HG03565 (cell line): ENCODE data around the gene NPY2R.

ENCODE experiments used
- ATAC-seq: cut with Tn5 transposase; IDR thresholded peaks from one replicate; pipeline ENCODE4 v1.9.1; 2021; ENCODE audit warnings: mild to moderate bottlenecking, moderate library complexity; ENCODE audit not compliant: unreplicated experiment

The NPY2R gene, protein sequence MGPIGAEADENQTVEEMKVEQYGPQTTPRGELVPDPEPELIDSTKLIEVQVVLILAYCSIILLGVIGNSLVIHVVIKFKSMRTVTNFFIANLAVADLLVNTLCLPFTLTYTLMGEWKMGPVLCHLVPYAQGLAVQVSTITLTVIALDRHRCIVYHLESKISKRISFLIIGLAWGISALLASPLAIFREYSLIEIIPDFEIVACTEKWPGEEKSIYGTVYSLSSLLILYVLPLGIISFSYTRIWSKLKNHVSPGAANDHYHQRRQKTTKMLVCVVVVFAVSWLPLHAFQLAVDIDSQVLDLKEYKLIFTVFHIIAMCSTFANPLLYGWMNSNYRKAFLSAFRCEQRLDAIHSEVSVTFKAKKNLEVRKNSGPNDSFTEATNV

DNA sequence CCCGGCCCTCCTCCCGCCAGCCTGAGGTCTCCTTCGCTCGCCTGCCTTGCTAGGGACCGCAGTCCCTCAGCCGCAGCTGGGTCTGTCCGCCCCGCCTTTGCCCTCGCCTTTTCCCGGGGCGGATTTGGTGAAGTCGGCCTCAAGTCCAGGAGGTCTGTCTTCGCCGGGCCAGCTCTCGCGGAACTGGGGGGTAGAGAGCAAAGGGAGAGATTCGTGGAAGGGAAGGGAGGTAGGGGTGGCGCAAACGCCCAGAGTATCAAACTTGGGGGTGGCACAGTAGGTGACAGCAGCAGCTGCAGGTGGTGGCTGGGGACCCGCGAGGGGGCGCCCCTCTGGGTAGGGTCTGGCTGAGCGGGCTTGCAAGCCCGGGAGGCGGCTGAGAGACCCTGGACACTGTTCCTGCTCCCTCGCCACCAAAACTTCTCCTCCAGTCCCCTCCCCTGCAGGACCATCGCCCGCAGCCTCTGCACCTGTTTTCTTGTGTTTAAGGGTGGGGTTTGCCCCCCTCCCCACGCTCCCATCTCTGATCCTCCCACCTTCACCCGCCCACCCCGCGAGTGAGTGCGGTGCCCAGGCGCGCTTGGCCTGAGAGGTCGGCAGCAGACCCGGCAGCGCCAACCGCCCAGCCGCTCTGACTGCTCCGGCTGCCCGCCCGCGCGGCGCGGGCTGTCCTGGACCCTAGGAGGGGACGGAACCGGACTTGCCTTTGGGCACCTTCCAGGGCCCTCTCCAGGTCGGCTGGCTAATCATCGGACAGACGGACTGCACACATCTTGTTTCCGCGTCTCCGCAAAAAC is at the start of gene NPY2R:
NPY2R (plus strand) TSS at position 379 of the 797 bp plus-strand sequence. CDS start 5,304 bp downstream, outside the sequence.
- no peak for ATAC-seq

DNA sequence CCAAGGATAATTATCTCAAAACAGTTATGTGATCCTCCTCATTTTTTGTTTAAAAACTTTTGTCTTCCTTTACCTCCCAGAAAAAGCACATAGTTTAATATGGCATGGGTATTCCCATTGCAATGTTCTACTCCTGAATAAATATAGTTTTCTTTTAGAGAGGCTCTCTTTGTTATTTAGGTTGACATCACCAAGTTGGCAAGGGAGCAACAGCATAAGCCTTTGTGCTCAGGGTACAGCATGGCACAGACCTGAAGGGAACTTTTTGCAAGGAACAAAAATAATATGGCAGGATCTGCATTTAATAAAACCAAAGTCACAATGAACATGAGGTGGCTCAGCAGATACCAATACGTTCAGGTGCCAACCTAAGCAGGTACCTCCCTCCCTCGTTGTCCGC is 47.1 kb upstream of the NPY2R start:
- ATAC-seq: no peak

- no peak for ATAC-seq
Measured at GRCh38 chr4:155164718-155165117, 43.7 kb upstream of the NPY2R start.

- no peak for ATAC-seq
Measured at GRCh38 chr4:155170569-155170968, 37.9 kb upstream of the NPY2R start.

DNA sequence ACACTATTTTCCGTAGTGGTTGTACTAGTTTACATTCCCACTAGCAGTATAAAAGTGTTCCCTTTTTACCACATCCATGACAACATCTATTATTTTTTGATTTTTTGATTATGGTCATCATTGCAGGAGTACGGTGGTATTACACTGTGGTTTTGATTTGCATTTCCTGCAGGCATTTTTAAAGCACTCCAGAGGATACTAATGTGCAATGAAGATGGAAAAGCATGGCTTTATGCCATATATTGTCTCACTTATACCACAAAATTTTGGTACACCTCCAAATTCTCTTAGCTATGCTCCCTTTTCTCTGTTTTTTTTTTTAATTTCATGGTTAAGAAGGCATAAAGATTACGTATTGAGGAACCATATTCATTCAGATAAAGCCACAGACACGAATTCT is 35.1 kb upstream of the NPY2R start:
- no peak for ATAC-seq

DNA sequence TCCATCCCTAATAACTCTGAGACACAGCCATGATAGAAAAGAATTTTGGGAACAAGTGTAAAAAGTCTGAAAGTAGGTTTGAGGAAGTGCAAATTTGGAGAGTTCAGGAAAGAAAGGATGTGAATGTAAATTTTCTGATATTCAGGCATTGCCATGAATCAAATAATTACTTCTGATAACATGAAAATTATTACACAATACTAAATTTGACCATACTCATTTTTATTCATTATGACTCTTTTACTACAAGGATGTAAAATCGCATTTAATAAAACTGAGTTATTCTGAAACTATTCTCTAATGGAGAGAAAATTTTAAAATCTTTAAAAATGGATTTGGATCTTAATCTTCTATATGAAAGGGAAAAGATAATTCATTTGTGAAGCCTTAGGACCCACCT is 33.8 kb upstream of the NPY2R start:
- no peak for ATAC-seq

- no peak for ATAC-seq
Measured at GRCh38 chr4:155179216-155179615, 29.2 kb upstream of the NPY2R start.

DNA sequence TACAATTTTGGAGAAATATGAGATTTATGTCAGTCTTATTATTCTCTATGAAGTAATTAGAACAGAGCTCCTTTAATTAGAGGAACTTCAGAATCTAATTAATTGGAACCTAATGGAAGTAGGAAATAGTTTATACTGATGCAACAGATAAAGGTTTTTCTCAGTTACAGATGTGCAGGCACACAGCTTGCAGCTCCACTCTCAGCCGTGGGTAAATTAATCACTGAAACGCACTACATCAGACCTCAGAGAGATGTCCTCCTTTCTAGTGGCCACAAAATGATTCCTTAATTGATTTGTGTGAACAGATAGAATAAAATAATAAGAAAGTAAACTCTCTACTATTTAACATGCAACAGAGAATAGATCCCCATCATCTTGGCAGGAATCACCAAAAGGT is 21.5 kb upstream of the NPY2R start:
- no peak for ATAC-seq

- ATAC-seq: no peak
Measured at GRCh38 chr4:155187989-155188388, 20.4 kb upstream of the NPY2R start.

DNA sequence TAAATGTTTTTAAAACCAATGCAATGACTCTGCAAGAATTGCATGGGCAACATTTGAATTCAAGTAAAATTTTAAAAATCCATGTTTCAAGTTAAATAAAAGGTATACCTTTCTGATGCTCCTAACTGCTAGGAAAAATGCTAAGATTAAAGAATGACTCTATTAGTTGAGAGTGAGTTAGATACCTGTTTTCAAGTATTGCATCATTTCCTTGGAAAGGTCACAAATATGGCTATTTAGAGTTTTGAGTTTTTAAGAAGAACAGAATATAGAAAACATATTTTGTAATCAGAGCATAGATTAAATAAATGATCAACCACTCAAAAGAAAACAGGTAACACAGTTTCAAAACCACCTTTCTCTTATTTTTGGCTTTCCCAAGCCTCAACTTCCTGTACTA is 18.3 kb upstream of the NPY2R start:
- no peak for ATAC-seq

DNA sequence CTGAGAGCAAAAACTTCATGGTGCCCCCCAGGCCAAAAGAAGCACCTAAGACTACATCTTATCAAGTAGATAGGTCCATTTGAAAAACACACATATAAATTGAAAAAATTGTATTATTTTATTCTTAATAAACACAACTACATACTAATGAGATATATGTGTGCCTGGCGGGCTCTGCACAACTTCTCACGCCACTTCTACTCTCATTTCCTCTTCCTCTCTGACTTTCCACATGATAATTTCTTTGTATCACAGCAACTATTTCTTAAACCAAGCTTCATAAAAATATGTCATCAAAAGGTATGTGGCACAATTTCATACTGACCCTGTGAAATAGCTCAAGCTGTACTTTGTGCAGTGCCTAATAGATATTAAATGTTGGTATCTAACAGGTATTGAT is 10.7 kb upstream of the NPY2R start:
- no peak for ATAC-seq

DNA sequence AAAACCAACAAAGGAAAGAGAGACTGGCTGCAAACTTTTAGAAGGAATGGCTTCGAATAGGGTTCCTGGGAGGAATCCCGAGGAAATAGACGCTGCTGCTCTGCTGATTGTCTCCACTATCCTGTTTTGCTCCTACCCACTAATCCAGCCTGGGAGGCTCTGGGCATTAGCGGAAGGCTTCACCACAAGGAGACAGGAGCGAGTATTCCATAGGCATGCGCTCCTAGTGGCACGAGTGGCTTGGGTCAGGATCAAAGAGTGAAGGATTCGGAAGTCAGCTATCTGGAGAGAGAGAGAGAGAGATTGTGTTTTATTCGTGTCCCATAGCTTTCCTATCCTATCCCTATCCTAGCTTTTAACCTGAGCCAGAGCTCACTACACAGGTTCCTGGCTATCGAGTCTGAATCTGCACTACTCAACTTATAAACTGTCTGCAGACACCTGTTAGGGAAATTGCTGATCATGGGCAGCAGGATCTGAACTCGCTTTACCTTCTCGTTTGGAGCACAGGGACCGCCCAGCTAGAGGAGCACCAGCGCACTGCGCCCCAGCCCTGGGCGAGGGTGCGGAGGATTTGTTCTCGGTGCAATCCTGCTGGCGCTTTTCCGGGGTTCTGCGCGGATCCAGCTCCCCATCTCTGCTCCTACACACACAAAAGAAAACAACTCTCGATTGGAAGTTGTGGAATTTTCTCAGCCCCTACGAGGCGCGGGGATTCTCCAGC is 740 bp upstream of the NPY2R start:
- no peak for ATAC-seq

- ATAC-seq: no peak
Measured at GRCh38 chr4:155220025-155220424, 11.6 kb downstream of the NPY2R start.

GRCh38 chr4:155227131-155227530 is 18.7 kb downstream of the NPY2R start:
- no peak for ATAC-seq

DNA sequence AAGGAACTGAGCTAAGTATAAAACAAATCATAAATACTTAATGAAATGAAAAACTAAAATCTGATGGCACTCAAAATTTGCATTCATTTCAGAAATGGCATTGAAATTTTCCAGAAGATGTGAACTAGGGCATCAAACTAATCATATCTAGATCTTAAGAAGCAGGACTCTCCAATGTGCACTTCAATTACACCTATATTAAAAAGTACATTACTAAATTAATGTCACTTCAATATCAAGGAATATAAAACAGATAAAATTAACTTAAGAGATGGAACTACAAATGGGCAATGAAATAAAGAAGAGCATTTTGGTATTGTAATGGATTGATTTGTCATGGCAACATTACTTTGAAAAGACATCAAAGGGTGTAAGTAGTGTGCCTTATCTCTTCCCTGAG is 20.3 kb downstream of the NPY2R start:
- no peak for ATAC-seq

DNA sequence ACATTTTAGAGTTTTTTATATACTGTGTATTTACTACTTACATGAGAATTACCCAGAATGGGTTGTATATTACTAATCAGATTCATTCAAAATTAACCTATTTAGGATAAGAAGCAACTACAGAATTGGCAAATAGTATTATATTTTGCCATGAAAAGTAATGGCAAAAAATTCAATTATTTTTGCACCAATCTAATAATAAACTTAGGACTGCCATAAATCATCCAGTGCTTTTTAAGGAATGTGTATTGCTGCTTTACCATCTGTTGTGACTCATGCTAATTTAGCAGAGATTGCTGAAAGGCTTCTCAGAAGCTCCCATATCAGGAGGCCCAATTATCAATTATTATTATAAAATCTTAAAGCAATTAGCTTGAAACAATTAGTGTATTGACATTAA is 24.0 kb downstream of the NPY2R start:
- ATAC-seq: no peak

DNA sequence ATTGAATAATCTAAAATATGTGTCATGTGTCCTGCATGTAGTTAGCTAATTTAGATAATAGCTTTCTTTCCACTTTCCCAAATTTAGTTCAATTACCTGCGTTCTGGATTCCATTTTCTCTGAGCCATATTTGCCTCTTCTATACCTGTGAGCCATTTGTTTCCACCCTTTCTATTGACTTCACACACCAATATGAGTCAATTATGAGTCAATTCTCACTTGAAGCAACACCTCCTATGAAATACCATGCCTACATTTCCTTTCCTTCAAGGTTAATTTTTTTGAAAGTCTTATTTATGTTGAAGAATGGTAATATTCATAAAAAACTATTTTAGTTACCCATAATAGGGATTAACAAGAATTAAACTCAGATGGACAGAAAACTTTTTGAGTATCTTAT is 25.8 kb downstream of the NPY2R start:
- no peak for ATAC-seq

DNA sequence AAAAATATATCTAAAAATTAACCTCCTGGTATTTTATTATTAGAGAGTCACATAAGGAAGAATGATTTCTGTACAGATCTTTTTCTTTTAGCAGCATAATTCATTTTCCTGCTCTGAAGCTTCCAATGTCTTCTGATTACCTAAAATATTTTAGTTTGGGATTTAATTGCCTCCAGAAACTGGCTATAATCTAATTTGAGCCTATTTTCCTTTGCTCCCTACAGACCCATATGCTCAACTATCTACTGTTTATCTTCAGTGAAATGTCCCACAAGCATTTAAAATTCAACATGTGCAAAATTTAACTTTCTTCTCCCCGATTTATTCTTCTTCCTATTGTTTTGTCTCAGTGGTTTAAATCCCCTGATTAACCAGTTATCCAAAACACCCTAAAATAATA is 29.1 kb downstream of the NPY2R start:
- no peak for ATAC-seq

DNA sequence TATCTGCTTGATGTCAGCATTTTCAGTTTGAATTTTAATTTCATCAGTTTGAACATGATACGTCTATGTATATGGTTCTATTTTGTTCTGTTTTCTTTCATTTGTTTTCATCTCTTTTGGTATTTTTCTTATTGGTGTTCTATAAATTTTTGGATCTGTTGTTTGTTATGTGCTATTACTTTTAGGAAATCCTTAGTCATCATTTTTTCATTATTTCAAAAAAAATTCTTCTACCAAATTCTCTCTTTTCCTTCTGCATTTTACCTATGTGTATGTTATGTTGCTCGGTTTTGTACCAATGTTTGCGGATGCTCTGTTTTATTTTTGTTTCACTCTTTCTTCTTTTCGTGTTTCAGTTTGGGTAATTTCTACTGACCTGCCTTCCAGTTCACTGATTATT is 32.8 kb downstream of the NPY2R start:
- ATAC-seq: no peak

- no peak for ATAC-seq
Measured at GRCh38 chr4:155241664-155242063, 33.2 kb downstream of the NPY2R start.

GRCh38 chr4:155245105-155245504 is 36.7 kb downstream of the NPY2R start:
- ATAC-seq: no peak
